Measurements from ENCODE around the gene TPM1.
"Not testable (repeated sequence)": the region's sequence is repeated elsewhere in the genome, so short reads cannot be mapped to it uniquely, and the experiment has no call there.

Gene TPM1

DNA sequence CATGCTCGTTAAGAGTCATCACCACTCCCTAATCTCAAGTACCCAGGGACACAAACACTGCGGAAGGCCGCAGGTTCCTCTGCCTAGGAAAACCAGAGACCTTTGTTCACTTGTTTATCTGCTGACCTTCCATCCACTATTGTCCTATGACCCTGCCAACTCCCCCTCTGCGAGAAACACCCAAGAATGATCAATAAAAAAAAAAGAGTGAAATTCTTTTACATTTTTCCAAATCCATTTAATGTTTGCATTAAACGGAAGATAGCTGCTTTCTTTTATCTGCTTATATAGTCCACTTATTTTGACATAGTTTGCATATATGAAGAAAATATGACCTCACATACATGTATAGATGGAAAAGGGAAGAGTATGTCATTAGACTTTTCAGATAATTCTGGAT is 57.0 kb downstream of the TPM1 start:
- not testable (repeated sequence) for DNase-seq

DNA sequence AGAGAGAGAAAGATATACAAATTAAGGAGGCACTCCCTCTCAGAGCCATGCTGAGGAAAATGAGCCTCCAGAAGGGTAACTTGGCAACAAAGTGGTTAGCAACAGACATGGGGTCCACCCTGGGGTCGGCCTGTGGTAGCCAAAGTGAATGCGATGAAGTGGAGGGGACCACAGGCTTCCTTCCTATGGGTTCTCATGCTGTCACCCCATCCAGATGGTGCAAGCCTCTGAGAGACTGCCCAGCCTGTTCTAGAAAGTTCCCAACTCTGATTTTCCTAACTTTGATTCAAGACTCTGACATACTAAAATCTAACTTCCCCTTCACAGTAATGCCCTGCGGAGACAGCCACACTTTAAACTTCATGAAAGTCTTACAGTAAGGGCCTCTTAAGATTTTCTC is 60.9 kb downstream of the TPM1 start:
- no peak for DNase-seq

DNA sequence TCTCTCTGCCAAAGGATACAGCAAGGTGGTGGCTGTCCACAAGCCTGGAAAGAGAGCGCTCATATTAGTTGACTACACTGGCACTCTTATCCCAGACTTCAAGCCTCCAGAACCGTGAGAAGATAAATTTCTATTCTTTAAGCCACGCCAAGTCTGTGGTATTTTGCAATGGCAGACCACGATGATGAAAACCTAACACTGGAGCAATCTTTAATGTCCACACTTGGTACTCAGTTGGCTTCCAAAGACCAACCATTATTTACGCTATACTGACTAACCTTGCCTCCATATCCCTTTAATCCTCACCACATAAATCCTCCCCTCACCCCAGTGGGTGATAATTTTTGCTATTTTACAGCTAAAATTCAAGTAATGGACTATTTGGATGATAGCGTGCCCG is 62.2 kb downstream of the TPM1 start:
- DNase-seq: no peak

DNA sequence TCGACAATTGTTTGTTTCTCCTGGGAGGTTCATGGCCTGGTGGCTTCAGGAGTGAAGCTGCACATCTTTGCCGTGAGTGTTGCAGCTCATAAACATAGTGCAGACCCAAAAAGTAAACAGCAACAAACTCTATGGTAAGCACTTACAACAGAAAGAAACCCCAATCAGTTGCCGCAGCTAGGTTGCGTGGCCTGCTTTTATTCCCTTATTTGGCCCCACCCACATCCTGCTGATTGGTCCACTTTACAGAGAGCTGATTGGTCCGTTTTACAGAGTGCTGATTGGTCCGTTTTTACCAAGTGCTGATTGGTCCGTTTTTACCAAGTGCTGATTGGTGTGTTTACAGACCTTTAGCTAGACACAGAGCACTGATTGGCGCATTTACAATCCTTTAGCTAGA is 62.8 kb downstream of the TPM1 start:
- not testable (repeated sequence) for DNase-seq

DNA sequence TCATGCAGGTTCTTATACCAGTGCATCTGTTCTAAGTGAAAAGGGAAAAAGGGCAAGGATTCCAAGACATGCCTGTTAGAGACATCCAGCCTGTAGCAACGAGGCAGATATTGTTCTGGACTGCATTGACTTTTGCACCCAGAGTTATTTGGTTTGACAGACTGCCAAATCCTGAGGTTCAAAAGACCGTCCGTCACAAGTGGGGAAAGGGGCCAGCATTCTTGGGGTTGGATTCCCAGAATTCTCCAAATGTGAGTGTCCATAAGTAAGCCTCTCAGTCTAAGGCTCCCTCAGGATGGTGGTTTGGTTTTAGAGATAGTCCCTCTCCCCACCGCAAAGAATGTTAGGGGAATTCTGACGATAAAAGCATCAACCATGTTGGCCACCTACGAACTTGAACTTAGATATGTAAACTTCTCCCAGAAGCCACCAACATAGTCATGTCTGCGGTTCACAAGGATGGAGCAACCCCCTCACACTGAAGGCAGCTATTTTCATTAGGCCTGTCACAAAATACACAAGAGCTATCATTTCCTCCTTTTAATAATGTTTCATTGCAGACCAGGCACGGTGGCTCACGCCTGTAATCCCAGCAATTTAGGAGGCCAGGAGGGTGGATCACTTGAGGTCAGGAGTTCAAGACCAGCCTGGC is 65.5 kb downstream of the TPM1 start:
- DNase-seq: no peak

DNA sequence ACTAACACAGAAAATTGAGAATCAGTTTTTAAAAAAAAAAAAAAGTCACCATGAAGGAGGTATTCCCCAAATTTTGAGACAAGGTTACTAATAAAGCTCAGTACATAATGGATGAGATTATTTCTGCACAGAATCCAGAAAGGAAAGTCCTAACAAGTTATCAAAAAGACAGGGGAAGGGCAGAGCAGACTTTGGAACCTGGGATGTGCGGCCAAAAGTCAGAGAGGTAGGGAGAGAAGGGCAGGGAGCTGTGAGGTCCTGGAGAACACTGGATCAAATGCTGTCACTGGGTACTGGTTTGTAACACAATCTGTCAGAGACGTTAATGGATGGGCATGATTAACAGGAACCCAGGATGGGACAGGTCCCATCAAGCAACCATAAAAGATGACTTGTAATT is 67.0 kb downstream of the TPM1 start:
- no peak for DNase-seq

DNA sequence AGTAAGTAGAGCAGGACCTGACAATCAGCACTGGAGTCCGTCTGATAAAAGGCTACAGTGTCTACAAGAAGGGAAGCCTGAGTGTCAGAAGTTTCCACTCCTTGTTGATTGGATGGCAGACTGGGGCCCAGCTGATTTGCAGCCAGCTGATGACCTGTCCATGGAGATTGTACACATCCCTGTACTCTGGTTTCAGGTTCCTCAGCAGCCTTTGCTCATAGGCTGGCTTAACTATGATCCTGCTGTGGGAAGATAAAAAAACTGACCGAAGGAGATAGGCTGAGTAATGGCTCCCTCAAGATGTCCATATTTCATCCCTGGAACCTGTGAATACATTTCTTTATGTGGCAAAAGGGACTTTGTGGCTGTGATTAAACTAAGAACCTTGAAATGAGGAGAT is 67.4 kb downstream of the TPM1 start:
- no peak for DNase-seq

DNA sequence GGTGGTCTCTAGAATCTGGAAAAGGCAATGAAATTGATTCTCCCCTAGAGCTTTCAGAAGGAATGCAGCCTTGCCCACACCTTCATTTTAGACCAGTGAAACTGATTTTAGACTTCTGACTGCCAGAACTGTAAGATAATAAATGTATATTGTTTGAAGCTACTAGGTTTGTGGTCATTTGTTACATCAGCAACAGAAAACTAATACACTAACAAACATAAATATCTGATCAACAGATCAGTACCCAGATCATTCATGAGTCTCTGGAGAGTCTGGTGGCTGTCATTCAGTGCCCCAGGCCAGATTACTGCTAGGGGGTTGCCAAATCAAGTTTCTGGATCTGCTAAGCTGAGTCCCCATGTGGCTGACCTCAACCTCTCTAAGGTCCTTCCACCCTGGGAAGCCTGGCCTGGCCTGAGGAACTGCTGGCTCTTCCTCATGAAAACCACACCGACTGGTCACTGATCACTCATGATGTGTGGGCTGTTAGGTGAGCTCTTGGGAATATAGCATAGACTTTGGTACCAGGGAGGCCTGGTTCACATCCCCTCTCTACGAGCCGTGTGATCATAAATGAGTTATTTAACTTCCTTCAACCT is 68.0 kb downstream of the TPM1 start:
- DNase-seq: no peak

DNA sequence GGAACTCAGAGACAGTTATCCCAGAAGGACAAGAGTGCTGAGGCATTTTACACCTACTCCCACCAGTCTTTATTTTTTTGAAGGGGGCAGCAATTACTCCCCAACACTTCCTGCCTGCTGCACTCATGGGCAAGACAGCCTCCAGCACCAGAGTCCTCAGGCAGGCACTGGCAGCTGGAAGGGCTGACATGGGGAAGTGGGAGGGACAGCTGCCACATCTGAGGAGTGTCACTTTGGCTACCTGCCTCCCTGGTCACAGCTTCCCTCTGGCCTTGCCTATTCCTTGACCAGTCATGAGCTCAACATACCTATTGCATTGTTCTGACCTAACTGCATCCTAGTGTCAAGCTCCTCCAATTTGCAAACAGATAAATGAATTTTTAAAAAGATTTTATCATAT is 68.9 kb downstream of the TPM1 start:
- no peak for DNase-seq

DNA sequence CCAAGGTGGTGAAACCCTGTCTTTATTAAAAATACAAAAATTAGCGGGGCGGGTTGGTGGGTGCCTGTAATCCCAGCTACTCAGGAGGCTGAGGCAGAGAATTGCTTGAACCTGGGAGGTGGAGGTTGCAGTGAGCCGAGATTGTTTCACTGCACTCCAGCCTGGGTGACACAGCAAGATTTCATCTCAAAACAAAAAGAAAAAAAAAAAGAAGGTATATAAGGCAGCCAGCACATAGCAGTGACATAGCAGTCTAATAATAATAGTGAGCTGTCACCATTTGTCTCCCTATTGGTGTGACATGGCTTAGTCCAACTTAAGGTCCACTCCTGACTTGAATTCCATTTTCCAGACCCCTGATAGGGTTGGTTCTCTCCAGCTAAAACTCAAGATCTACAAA is 70.3 kb downstream of the TPM1 start:
- no peak for DNase-seq

DNA sequence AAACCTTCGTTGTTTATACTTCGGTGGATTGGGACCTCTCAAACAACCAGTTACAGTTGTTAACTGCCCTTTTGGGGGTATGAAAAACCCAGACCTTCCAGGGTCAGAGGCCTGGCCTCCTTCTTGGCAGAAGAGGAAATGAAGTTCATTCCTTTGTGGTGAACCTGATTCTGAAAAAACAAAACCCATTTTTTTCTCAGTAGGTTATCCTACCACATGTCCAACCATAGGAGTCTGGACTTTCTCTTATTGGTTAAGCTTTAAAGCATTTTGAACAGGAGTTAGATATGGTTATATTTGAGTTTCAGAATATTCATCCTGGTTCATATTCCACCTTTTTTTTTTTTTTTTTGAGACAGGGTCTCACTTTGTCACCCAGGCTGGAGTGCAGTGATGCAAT is 71.9 kb downstream of the TPM1 start:
- no peak for DNase-seq
